ENCODE results near the gene CLCA2. TPM values are rescaled to one million over a fixed set of nuclear protein-coding genes. Genes with fewer than 3 reads are reported as not detected.

The CLCA2 gene, protein sequence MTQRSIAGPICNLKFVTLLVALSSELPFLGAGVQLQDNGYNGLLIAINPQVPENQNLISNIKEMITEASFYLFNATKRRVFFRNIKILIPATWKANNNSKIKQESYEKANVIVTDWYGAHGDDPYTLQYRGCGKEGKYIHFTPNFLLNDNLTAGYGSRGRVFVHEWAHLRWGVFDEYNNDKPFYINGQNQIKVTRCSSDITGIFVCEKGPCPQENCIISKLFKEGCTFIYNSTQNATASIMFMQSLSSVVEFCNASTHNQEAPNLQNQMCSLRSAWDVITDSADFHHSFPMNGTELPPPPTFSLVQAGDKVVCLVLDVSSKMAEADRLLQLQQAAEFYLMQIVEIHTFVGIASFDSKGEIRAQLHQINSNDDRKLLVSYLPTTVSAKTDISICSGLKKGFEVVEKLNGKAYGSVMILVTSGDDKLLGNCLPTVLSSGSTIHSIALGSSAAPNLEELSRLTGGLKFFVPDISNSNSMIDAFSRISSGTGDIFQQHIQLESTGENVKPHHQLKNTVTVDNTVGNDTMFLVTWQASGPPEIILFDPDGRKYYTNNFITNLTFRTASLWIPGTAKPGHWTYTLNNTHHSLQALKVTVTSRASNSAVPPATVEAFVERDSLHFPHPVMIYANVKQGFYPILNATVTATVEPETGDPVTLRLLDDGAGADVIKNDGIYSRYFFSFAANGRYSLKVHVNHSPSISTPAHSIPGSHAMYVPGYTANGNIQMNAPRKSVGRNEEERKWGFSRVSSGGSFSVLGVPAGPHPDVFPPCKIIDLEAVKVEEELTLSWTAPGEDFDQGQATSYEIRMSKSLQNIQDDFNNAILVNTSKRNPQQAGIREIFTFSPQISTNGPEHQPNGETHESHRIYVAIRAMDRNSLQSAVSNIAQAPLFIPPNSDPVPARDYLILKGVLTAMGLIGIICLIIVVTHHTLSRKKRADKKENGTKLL
- total RNA-seq: 0.29 and 0.35 TPM in 2 replicates

DNA sequence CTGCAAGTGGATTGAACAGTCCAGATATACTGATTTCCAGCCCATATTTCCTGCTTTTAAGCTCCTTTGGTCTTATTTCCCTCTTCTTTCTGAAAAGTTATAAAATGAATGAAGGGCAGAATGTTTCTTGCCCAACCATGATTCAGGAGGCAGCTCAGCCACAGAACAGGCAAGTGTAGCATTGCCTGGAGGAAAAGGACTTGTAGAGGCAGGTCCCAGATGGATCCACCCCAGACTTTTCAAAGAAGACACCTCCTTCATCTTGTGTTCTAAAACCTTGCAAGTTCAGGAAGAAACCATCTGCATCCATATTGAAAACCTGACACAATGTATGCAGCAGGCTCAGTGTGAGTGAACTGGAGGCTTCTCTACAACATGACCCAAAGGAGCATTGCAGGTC lies at the start of gene CLCA2:
Gene CLCA2 (plus strand): TSS at position 299 of the 400 bp plus-strand sequence. CDS start 77 bp downstream, at position 376.
- no peak for DNase-seq (ENCODE audit: extremely low read depth, low read depth, low spot score)

DNA sequence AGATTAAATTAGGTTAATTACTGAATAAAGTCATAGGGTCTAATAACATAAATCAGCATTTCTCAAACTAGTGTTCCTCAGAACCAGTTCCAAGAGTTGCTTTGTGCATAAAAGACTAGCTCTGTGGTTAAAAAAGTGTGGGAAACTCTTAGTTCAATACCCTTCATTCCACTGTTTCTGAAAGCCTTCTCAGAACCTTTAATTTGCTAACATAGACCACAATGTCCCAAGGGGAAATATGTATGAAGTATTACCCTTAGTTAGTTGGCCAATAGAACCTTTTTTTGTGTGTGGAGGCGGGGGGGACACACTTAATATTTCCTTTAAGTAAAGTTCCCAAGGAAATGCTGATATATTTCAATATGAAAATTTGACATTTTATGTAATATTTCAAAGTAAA lies 48.3 kb upstream of the CLCA2 start:
- no peak for DNase-seq (ENCODE audit: extremely low read depth, low read depth, low spot score)

DNA sequence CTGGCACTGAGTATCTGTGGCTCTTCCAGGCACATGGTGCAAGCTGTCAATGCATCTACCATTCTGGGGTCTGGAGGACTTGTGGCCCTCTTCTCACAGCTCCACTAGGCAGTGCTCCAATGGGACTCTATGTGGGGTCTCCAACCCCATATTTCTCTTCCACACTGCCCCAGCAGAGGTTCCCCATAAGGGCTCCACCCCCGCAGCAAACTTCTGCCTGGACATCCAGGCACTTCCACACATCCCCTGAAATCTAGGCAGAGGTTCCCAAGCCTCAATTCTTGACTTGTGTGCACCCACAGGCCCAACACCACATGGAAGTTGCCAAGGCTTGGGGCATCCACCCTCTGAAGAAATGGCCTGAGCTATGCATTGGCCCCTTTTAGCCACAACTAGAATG lies 46.6 kb upstream of the CLCA2 start:
- DNase-seq (ENCODE audit: extremely low read depth, low read depth, low spot score): no peak

DNA sequence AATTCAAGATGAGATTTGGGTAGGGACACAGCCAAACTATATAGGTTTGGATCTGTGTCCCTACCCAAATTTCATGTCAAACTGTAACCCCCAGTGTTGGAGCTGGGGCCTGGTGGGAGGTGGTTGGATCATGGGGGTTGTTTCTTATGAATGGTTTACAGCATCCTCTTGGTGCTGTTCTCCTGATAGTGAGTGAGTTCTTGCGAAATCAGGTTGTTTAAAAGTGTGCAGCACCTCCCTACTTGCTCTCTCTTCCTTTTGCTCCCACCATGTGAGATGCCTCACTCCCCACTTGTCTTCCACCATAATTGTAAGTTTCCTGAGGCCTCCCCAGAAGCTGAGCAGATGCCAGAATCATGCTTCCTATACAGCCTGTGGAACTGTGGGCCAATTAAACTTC lies 45.2 kb upstream of the CLCA2 start:
- no peak for DNase-seq (ENCODE audit: extremely low read depth, low read depth, low spot score)

DNA sequence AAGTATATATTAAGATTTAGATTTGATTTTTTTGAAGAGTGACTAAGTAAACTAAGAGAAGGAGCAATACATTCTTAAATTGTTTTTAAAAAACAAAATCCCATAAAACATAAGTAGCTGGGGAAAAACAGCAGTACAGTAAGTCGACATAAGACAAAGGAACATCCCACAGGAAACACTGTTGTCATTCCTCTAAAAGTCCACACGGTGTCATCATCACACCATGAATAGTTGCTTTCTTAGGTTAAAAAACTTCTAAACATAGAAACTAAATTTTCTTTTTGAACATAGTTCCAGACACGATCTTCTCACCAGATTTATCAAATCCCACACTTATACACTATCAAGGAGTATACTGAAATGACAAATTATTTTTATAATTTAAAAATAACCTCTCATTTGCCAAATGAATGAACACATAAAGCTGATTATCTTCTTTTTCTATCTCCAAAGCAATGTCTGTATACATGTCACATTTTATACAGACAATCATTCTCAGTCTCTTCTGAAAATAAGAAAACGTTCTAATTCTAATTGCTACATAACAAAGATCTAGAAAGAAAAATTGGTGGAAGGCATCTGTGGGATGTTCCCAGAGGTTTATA lies 43.6 kb upstream of the CLCA2 start:
- DNase-seq (ENCODE audit: extremely low read depth, low read depth, low spot score): no peak

DNA sequence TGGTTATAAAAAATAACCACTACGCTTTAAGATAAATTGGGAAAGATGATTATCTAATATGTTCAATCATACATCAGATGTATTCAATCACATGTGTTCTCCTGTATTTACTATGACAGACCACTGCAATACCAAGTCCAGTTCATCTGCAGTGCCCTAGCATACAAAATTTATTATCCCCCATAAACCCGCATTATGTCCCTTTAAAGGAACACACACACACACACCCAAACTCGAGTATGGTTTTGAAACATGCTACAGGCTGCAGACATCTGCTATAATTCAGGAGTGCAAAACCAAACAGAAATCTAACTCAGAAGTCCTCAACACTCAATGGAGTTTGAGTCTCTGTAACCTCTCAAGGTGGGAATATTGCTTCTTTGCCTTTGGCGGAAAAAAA lies 42.7 kb upstream of the CLCA2 start:
- no peak for DNase-seq (ENCODE audit: extremely low read depth, low read depth, low spot score)

DNA sequence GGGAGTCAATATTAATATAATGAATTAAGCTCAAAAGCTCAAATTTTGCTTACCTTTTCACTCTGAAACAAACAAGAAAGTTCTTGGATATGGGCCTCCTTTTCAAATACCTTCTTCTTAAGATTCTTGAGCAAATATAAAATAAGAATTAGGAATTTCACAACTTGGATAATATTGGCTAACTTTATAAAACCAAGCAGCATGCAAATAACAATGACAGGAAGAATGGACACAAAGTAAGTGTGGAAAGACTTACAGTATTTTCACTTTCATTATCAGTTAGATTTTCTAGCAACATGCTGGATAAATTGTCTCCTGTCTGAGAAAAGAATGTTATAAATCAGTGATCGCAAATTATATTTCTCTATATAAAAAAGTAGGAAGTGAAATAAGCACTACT lies 41.1 kb upstream of the CLCA2 start:
- no peak for DNase-seq (ENCODE audit: extremely low read depth, low read depth, low spot score)

DNA sequence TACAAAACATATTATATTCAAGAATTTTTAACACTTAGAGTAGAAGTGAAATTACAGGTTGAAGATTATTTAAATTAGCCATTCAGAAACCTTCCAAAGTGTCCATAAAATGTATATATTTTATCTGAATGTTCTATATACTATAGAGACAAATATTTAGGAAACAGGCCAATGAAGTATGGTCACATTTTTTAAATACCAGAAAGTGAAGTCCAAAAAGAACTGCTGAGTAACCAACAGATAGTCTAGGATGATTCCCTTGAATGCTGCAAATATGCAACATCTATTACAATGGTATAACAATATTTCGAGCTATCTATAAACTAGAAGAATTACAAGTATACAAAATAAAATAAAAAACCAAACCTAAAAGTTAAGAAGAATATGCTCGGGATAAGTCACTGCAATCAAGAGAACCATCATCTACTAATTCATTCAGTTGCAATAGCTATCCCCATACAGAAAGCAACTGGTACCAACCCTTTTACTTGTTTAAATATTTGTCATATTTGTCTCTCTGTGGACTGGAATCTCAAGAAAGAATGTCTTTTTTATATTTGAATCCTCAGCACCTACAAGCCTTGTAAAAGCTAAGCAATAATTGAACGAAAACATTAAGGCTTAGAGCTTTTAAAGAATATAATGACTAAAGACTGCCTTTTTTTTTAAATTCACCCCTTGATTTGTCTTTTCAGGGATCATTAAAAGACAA lies 35.9 kb upstream of the CLCA2 start:
- no peak for DNase-seq (ENCODE audit: extremely low read depth, low read depth, low spot score)

DNA sequence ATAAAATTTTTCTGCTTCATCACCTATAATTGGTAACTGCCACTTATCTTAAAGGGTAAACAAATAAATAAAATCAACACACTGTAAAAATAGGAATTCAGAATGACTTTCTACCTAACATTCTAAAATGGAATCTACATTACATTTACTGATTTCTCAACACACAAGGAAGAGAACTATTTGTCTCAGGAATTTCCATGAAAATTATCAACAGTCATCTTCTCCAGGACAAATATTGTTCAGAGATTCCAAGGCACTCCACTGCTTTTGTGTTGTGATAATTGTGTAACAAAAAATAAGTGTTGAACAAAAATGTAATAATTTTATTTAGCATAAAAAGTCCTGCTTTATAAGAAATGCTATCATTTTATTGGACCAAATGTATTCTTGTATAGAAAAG lies 35.2 kb upstream of the CLCA2 start:
- no peak for DNase-seq (ENCODE audit: extremely low read depth, low read depth, low spot score)

DNA sequence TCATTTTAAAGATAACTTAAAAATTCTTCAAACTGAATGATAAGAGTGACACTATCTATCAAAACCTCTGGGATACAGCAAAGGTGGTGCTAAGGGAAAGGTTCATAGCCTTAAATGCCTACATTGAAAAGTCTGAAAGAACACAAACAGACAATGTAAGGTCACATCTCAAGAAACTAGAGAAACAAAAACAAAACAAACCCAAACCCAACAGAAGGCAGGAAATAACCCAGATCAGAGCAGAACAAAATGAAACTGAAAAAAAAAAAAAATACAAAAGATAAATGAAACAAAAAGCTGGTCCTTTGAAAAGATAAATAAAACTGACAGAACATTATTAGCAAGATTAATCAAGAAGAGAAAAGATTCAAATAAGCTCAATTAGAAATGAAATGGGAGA lies 34.7 kb upstream of the CLCA2 start:
- DNase-seq (ENCODE audit: extremely low read depth, low read depth, low spot score): no peak

DNA sequence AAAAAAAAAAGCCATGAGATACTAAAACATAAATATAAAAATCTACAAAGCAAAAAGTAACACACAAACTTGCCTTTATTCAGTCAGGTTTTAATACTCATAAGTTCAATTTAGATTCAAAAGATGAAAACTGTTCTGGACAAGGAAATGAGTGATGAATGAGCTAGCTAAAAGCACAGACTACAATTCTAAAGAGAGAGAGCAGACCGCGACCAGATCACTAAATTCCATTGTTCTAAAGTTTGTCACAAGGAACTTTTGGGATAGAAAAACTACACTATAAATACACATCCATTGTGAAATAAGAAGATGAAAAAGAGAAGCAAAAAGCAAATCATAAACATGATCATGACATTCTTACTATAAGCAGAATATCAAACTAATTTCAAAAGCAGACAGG lies 29.6 kb upstream of the CLCA2 start:
- no peak for DNase-seq (ENCODE audit: extremely low read depth, low read depth, low spot score)

DNA sequence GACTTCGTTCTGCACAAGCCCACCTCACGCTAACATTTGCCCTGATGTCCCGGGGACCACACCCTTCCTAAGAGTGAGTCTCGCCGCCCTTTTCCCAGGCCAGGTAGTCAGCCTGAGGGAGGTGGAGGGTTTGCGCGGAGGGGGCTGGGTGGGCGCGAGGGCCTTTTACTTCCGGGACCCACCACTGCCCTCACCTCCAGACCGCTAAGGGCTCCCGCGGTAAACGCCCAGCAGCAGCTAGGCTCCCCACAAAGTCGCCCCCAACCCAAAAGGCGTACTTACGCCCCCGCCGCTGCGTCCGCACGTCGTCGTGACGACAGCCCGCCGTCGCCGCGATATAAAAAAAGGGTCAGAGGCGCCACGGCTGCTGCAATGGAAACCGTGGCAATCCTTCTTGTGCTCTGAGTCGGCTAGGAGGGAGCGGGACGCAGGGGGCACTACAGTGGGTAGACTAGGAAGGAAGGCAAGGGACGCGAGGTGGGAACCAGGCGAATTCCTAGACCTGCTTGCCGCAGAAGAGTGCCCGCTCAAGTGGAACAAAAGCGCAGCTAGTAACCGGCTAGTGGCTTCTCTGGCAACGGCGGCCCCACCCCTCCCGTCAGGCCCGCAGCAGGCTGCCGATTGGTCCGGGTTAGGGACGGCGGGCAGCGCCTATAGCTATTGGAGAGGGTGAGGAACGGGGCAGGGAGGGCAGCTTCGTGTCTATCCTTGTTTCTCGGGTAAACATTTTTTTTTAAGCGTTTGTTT lies 28.0 kb upstream of the CLCA2 start, which contains the start of gene ODF2L:
Gene ODF2L (minus strand): TSS at position 573 of the 747 bp plus-strand sequence. CDS start 9,296 bp downstream, outside the sequence.
- DNase-seq (ENCODE audit: extremely low read depth, low read depth, low spot score): no peak

DNA sequence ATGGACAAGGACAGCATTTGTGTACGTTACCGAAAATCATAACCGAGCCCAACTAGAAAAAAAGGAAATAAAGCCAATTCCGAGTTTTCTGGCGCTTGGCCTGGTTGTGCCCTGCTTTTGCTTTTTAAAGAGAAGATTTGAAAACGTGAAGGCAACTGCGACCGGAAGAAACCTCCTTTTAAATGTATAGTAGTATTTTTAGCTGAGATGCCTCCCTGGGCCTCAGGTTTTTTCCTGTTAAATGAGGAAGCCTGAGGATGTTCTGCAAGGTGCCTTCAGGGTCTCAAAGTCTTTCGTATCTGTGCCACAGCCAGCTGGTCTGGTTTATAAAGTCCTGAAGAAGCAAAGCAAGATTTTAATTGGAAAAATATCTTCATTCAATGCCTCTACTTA lies 27.5 kb upstream of the CLCA2 start:
- DNase-seq (ENCODE audit: extremely low read depth, low read depth, low spot score): no peak

DNA sequence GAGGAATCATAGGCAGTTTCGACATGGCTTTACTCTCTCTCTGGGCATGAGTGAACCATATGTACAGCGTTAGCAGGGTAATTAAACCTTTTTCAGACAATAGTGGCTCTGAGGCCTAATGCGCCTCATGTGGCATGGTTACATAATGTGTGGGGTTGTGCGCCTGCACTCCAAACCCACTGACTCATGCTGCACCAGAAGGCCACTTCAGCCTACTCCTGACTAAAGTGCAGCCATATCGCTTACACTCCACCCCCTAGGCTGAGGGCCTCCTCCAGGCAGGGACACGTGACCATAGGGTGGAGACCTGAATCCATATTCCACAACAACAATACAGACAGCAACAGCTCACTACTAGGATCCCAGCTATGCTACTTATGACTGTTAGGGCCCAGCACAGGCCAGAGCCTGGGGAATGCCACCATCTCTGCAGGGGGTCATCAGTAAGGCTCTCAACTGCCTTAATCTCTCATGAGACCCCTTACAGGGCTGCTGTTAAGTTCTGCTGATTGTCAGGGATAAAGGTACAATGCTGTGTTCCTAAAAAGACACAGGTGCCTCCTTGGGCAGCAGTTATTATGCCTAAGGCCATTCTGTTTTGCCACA lies 14.5 kb upstream of the CLCA2 start:
- no peak for DNase-seq (ENCODE audit: extremely low read depth, low read depth, low spot score)

DNA sequence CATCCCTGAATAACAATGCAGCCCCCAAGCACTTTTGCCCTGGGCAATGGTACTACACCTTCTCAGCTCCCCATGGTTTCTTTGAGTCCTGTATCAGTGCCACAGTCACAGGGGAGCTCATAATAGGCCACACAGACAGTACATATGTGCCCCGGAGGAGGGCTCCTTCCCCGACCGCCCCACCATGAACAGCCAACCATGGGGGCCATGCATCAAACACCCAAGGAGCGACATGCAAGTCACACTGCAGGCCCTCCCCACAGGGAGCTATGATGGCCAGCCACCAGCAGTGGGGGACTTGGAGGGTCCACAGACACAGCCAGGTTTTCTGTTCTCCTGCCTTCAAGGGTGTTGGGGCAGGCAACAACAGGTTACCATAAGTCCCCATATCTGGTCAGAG lies 13.1 kb upstream of the CLCA2 start:
- no peak for DNase-seq (ENCODE audit: extremely low read depth, low read depth, low spot score)

DNA sequence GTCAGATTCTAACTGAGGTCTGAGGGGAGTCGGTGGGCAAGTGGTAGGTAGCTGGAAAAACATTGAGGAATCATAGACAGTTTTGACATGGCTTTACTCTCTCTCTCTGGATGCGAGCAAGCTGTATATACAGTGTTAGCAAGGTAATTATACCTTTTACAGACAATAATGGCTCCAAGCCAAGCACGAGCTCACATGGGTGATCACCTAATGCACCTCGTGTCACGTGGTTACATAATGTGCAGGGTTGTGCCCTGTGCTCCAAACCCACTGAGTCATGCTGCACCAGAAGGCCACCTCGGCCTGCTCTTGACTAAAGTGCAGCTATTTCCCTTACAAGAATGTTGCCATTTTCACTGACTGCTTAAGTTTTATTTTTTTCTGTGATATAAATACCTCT lies 7.6 kb upstream of the CLCA2 start:
- DNase-seq (ENCODE audit: extremely low read depth, low read depth, low spot score): no peak

DNA sequence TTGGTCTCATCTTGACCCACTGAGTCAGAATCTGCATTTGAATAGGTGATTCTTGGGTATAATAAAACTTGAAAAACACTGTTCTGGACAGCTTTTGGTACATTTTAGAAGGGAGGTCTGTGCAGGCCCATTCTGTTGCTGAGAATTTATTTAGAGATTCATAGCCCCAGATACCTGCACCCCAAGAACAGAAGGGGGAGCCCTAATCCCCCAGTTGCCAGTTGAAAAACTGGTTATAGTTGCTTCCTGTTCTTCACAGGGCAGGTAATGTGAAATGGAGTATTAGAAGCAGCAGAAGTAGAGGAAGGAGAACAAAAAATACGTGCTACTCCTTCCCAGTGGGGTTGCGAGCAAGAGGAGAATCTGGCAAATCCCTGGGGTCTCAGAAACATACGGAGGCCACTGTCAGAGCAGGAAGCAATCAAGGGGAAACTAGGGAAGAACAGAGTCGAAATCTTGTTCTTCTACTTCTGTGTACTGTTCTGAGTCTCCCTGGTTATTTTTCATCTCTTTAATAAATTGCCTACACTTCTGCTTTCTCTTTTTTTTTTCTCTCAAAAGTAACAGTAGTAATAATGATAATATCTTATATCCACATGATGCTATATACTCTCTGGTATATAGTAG lies 4.6 kb upstream of the CLCA2 start:
- peak; percentile 9 for DNase-seq (ENCODE audit: extremely low read depth, low read depth, low spot score)

DNA sequence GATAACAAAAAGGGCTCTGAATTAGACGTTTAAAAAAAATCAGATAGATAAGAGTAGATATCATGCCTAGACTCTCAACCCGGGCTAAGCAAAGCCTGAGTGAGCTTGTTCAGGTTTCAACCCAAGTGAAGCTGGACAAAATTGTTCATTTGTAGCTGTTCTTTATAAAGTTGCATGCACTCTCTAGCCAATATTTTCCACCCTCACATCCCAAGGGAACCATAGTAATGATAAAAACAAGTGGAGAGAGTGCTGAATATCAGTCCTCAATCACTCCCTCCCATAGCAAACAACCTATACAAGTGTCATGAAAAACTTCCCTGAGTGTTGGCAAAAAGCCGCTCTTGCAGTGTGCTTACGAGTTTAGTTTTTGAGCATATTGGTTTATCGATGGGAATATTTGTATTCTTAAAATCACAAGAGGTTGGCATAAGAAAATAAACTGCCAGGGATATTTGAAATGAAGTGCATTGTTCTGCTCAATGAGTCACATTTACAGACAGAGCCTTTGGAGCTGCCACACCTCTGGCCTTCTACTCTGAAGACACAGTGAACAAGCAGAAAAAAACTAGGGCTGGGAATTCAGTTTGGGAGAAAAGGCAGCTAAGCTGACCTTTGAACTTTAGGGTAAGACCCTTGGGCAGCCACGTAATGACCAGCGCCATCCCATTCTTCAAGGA lies 2.2 kb upstream of the CLCA2 start:
- no peak for DNase-seq (ENCODE audit: extremely low read depth, low read depth, low spot score)

DNA sequence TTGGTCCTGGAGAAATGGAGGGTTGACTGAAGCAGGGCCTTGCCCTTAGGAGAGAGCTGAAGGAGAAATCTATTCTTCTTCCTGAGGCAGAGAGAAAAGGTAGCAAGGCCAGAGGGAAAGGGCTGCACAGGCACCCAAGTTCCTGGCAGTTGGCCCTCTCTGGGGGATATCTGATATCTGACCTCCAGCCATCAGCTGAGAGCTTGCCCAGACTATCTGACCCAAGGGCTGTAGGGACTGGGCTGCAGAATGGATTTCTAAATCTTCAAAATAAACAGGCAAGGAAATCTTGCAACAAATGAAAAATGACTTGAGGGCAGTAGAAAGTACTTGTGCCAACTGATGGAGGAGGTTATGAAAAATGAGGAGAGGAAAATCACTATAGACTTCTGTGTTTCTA lies 498 bp upstream of the CLCA2 start:
- DNase-seq (ENCODE audit: extremely low read depth, low read depth, low spot score): no peak

Measured in glomerular endothelial cell (primary cell).